Measurements from ENCODE around the gene OR10K1.
"Not testable (repeated sequence)": the region's sequence is repeated elsewhere in the genome, so short reads cannot be mapped to it uniquely, and the experiment has no call there.

The OR10K1 gene

GRCh38 chr1:158461534-158461933, at the start of gene OR10K1:
OR10K1 (plus strand) TSS chr1:158461834; CDS start chr1:158465562, 3,728 bp downstream.
- DNase-seq (ENCODE audit: low spot score) = no peak

GRCh38 chr1:158414651-158415345, 46.8 kb upstream of the OR10K1 start:
- no peak for DNase-seq (ENCODE audit: low spot score)

GRCh38 chr1:158417586-158417985, 44.0 kb upstream of the OR10K1 start:
- no peak for DNase-seq (ENCODE audit: low spot score)

- DNase-seq (ENCODE audit: low spot score) = no peak
These were observed 39.4 kb upstream of the OR10K1 start for GRCh38 chr1:158422212-158422611.

GRCh38 chr1:158425027-158425426, 36.6 kb upstream of the OR10K1 start:
- DNase-seq (ENCODE audit: low spot score) = no peak

GRCh38 chr1:158426137-158426536, 35.5 kb upstream of the OR10K1 start, which contains the start of gene OR10K2:
OR10K2 (minus strand) TSS chr1:158426237; CDS start chr1:158420866, 5,371 bp downstream.
- DNase-seq (ENCODE audit: low spot score) = no peak

- DNase-seq (ENCODE audit: low spot score) = not testable (repeated sequence)
These were observed 31.5 kb upstream of the OR10K1 start for GRCh38 chr1:158430163-158430562.

- DNase-seq (ENCODE audit: low spot score) = no peak
These were observed 26.9 kb upstream of the OR10K1 start for GRCh38 chr1:158434741-158435140.

GRCh38 chr1:158445376-158445775, 16.3 kb upstream of the OR10K1 start:
- DNase-seq (ENCODE audit: low spot score) = no peak

GRCh38 chr1:158454537-158454936, 7.1 kb upstream of the OR10K1 start:
- DNase-seq (ENCODE audit: low spot score) = no peak

GRCh38 chr1:158457246-158457645, 4.4 kb upstream of the OR10K1 start:
- DNase-seq (ENCODE audit: low spot score) = no peak

- DNase-seq (ENCODE audit: low spot score) = no peak
These were observed 3.4 kb upstream of the OR10K1 start for GRCh38 chr1:158458263-158458662.

GRCh38 chr1:158471920-158472319, 10.3 kb downstream of the OR10K1 start, which contains the start of gene OR10R2:
OR10R2 (plus strand) TSS chr1:158472220; CDS start chr1:158472326, 106 bp downstream.
- DNase-seq (ENCODE audit: low spot score) = no peak

GRCh38 chr1:158485455-158485854, 23.8 kb downstream of the OR10K1 start:
- no peak for DNase-seq (ENCODE audit: low spot score)

- DNase-seq (ENCODE audit: low spot score) = no peak
These were observed 29.7 kb downstream of the OR10K1 start for GRCh38 chr1:158491316-158491715.

GRCh38 chr1:158493054-158493453, 31.4 kb downstream of the OR10K1 start:
- DNase-seq (ENCODE audit: low spot score) = no peak

GRCh38 chr1:158494796-158495195, 33.2 kb downstream of the OR10K1 start:
- DNase-seq (ENCODE audit: low spot score) = no peak

- DNase-seq (ENCODE audit: low spot score) = no peak
These were observed 34.7 kb downstream of the OR10K1 start for GRCh38 chr1:158496374-158496773.

GRCh38 chr1:158506369-158506987, 44.8 kb downstream of the OR10K1 start:
- no peak for DNase-seq (ENCODE audit: low spot score)

- DNase-seq (ENCODE audit: low spot score) = no peak
These were observed 45.9 kb downstream of the OR10K1 start for GRCh38 chr1:158507511-158507910.

- DNase-seq (ENCODE audit: low spot score) = no peak
These were observed 48.0 kb downstream of the OR10K1 start for GRCh38 chr1:158509471-158510156.

- DNase-seq (ENCODE audit: low spot score) = no peak
These were observed 55.3 kb downstream of the OR10K1 start for GRCh38 chr1:158516966-158517365.
